ENCODE measurements around the gene DDTL. TPM values are rescaled to one million over a fixed set of nuclear protein-coding genes. Genes with fewer than 3 reads are reported as not detected.

Gene DDTL
- total RNA-seq, 1 experiment from 2014 or later: 1.8 TPM

Other genes with a start within 250 kb of the DDTL start
- 5.2 and 5.7 TPM in 2 replicates for gene ZNF70, start 215.8 kb upstream of the DDTL start, total RNA-seq (2014; rRNA removed; shearing (Covaris generic))
- gene VPREB3, start 212.5 kb upstream of the DDTL start, total RNA-seq (2014; rRNA removed; shearing (Covaris generic)): not detected in 2 replicates
- gene C22orf15, start 203.9 kb upstream of the DDTL start, total RNA-seq (2014; rRNA removed; shearing (Covaris generic)): not detected in 2 replicates
- 76.0 and 90.5 TPM in 2 replicates for gene CHCHD10, start 198.9 kb upstream of the DDTL start, total RNA-seq (2014; rRNA removed; shearing (Covaris generic))
- 1.1 TPM in 2 replicates for gene MMP11, start 194.0 kb upstream of the DDTL start, total RNA-seq (2014; rRNA removed; shearing (Covaris generic))
- gene SMARCB1, start 179.9 kb upstream of the DDTL start, total RNA-seq (2014; rRNA removed; shearing (Covaris generic)): 71.1 and 78.4 TPM in 2 replicates
- 0.13 and 0.26 TPM in 2 replicates for gene DERL3, start 127.9 kb upstream of the DDTL start, total RNA-seq (2014; rRNA removed; shearing (Covaris generic))
- 20.6 and 20.7 TPM in 2 replicates for gene SLC2A11, start 109.0 kb upstream of the DDTL start, total RNA-seq (2014; rRNA removed; shearing (Covaris generic))
- gene MIF, start 72.5 kb upstream of the DDTL start, total RNA-seq (2014; rRNA removed; shearing (Covaris generic)): 837 and 896 TPM in 2 replicates
- 1.2 TPM in 2 replicates for gene GSTT2B, start 5.7 kb upstream of the DDTL start, total RNA-seq (2014; rRNA removed; shearing (Covaris generic))
- gene DDT, start 7.6 kb downstream of the DDTL start, total RNA-seq (2014; rRNA removed; shearing (Covaris generic)): 397 and 481 TPM in 2 replicates
- gene GSTT2, start 13.2 kb downstream of the DDTL start, total RNA-seq (2014; rRNA removed; shearing (Covaris generic)): not detected in 2 replicates
- gene GSTT4, start 38.6 kb downstream of the DDTL start, total RNA-seq (2014; rRNA removed; shearing (Covaris generic)): not detected in 2 replicates
- gene CABIN1, start 44.4 kb downstream of the DDTL start, total RNA-seq (2014; rRNA removed; shearing (Covaris generic)): 28.4 and 29.1 TPM in 2 replicates
- gene SUSD2, start 214.6 kb downstream of the DDTL start, total RNA-seq (2014; rRNA removed; shearing (Covaris generic)): 0.03 and 0.05 TPM in 2 replicates